ENCODE data around the gene COL23A1. TPM values are rescaled to one million over a fixed set of nuclear protein-coding genes. Genes with fewer than 3 reads are reported as not detected.

COL23A1 gene
- total RNA-seq, 1 donor from 2014 or later: 3.5 TPM

DNA sequence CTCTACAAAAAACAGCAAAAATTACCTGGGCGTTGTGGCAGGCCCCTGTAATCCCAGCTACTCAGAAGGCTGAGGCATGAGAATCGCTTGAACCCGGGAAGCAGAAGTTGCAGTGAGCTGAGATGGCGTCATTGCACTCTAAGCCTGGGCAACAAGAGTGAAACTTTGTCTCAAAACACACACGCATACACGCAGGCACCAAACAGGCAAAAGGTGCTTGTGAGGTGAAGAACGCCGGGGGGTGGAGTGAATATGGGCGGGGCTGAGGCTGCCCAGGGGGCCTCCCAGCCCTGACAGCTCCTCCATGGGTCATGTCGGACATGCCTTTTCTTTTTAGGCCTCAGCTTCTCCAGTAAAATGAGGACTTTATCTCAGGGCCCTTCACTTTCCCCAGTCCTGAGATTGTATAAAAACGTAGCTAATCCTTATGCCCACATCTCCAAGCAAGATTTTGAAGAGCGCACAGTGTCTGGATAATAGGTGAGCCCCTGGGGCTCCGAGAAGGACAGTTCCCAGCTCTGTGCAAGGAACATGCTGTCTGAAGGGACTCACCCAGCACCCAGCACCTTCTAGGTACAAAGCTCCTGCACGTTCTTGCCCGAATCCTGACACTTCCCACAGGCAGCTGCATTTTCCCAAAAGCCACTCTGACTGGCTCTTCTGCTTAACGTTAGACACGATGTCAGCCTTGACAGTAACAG is 168.3 kb downstream of the COL23A1 start:
- DNase-seq (ENCODE audit: low spot score): no peak

DNA sequence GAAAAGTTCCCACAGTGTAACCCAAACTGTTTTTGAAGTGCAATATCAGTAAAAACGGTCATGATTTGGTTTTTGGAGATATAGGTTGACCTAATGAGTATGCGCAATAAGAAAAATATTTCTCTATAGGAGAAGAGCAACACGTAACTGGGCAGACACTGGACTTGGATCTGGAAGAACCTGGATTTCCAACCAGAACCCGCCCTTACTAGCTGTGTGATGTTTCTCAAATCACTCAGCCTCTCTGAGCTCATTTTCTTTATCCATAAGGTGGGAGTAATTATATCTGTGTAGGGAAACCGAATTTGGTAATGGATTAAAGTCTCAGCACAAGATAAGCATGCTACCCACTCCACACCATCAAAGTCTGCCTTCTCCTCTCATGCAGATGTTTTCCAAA is 169.1 kb downstream of the COL23A1 start:
- DNase-seq (ENCODE audit: low spot score): no peak

DNA sequence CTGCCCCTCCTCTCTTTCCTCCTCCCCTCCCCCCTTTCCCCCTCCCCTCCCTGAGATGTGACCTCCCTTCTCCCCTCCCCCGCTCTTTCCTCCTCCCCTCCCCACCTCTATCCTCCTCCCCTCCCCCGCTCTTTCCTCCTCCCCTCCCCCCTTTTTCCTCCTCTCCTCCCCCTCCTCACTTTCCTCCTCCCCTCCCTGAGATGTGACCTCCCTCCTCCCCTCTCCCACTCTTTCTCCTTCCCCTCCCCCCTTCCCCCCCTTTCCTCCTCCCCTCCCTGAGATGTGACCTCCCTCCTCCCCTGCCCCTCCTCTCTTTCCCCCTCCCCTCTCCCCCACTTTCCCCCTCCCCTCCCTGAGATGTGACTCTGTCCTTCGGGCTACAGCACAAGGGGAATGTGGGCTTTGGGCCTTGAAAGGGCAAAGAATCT is 169.8 kb downstream of the COL23A1 start:
- DNase-seq (ENCODE audit: low spot score): no peak

DNA sequence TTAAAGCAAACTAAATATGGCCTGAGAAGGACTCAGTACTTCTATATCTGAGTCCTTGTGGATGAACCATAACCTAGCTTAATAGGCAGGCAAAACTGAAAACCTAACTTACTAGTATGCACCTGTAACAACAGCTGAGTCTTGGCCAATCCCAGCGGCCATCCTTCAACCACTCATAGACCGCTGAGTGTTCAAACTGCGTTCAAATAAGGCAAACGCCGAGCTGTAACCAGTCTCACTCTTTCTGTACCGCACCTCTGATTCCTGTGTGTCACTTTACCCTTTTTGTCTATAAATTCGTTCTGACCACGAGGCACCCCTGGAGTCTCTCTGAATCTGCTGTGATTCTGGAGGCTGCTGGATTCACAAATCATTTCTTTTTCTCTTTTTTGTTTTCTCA is 170.5 kb downstream of the COL23A1 start:
- no peak for DNase-seq (ENCODE audit: low spot score)

DNA sequence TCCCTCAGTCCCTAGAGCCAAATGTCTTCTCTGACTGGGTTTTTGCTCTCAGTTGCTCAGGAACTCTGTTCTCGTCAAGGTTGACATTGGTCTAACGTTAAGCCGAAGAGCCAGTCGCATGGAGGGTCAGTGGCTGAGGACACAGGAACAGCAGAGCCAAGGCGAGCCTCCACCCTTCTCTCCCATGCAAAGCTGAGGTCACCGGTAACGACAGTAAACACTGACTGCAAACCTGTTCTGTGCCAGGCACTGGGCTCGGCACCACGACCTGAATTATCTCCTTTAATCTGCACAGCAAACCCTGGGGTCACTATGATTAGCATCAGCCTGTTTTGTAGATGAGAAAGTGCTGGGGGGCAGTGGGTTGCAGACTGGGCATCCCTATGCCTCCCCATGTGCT is 171.0 kb downstream of the COL23A1 start:
- DNase-seq (ENCODE audit: low spot score): no peak

DNA sequence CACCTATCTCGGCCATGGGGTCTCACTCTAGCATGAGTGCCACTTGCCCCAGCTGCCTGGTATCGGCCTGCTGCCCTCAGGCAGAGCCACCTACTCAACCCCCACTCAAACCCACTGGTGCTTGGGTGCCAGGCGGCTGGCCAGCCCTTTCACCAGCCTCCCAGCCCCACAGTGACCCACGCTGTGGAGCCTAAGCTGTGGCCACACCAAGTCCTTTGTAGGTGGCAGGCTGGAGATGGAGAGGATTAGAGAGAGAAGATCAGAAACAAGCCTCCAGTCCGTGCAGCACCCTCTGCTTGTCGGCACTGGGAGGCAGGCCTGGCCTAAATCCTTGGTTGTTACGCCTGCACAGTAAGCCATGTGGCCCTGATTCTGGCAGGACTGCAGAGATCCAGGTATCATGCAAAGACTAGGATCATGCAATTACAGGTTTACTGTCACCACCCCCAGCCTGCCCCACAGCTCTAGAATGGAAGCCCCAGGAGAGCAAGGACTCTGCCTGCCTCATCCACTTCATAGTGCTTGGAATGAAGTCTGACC is 171.7 kb downstream of the COL23A1 start:
- DNase-seq (ENCODE audit: low spot score): no peak

DNA sequence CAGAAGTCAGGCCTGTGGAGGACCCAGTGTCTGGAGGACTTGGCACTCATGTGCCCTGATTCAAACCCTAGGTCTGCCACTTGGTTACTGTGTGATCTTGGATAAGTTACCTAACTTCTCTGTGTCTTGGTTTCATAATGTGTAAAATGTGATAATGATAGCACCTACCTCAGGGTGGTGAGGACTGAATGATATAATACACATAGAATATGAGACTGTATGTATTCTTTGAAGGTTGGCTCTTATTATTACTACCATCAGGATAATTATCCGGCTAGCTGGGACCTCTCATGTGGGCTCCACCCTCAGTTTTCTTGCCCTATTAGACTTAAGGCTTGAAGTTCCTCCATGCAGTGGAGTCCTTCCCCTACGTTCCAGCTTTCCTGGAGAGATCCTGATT is 172.2 kb downstream of the COL23A1 start:
- DNase-seq (ENCODE audit: low spot score): no peak

DNA sequence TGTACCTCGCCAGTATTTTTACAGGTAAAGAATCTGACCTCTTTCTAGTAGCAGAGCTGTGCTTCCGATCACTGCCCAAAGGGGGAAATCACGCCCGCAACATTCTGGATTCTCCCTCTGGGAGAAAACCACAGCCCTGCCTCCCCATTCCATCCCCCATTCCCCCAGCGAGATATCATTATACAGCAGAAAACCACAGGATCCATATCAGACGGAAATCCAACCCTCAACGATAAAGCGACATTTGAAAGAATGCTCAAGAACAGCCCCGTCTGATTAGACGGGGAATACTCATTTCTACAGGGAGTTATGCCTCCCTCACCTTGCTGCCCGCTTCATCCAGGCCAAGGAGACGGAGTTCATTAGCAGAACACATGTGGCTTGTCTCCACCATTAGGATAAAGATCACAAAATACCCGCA is 172.8 kb downstream of the COL23A1 start:
- no peak for DNase-seq (ENCODE audit: low spot score)

DNA sequence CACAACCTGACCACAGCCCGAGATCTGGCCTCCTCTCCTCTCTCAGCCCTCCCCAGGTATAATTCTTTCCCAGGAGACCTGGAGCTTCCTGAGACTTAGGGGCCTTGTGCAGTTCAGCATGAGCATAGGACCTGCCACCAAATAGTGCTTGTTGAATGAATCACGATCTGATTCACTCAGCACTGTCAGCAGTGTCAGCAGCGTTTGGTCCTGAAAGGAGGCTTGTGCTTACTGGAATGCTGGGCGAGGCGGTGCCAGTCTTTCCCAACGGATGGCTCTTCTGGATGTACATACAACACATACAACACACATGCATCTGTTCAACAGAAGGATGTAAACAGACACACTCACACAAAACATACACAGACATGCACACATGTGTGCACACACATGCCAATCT is 173.3 kb downstream of the COL23A1 start:
- DNase-seq (ENCODE audit: low spot score): no peak

DNA sequence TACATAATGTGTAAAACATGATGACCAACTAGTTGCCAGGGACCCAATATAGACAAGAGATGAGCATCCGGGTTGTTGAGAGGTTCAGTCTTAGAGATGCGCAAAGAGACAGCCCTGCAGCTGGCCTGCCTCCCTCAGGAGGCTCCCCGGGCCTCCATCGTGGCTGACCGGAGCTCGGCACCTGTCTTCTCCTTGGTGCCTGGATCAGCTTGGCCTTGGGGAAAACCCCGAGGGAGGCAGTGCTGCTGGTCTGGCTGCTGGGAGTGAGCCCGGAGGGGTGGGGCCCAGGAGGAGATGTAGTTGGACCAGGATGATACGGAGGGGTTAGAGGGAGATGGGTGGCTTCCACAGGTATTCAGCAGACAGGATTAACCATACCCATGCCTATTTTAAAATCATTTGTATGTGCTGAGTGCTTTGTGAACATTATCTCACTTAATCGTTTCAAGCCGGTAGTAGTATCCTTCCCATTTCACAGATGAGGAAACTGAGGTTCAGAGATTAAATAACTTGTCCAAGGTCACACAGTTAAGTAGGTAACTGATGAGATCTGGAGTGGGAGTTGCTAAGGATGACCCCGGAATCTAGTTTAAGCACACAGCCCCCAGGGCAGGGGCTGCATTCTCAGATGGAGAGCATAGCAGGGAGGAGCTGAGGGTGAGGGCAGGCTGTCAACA is 173.8 kb downstream of the COL23A1 start:
- DNase-seq (ENCODE audit: low spot score): no peak

DNA sequence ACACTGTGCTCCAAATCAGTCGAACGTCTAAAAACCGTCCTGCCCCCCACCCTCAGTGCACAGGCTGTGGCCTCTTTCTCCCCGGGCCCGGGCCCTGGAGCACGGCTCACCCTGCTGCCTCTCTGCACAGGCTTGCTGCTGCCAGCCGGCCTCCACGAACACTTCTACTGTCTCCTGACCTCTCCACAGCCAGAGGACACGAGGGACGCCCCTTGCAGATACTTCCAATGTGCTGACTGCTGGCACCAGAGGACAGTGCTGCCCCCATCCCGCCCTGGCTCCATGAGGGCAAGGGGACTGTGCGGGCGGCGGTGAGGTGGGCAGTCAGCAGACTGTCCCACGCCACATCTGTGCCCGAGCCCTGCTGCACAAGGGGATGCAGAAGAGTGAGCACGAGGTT is 174.8 kb downstream of the COL23A1 start:
- DNase-seq (ENCODE audit: low spot score): no peak

DNA sequence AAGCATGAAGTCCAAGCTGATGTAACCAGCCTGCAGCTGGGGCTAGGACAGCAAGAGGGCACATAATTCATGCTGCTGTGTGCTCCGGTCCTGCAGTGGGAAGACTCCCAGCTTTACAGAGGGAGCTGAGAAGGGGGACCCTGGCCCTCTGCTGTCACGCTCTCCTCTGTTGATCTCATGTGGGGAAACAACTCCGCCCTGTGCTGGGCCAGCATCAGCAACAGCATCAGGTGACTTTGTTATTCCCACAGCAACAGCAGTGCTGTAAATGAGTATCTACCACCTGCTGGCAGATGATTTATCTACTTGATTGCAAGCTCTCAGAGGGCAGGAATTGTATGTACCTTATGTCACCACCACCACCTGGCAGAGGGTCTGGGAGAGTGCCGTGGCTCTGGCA is 176.2 kb downstream of the COL23A1 start:
- DNase-seq (ENCODE audit: low spot score): no peak

DNA sequence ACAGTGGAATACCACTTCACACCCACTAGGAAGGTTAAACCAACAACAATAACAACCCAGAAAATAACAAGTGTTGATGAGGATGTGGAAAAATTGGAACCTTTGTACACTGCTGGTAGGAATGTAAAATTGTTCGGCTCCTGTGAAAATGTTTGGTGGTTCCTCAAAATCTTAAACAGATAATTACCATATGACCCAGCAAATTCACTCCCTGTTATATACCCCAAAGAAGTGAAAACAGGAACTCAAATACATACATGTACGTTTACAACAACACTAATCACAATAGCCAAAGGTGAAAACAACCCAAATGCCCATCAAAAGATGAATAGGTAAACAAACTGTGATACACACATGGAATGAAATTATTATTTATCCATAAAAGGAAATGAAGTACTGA is 179.1 kb downstream of the COL23A1 start:
- DNase-seq (ENCODE audit: low spot score): no peak

DNA sequence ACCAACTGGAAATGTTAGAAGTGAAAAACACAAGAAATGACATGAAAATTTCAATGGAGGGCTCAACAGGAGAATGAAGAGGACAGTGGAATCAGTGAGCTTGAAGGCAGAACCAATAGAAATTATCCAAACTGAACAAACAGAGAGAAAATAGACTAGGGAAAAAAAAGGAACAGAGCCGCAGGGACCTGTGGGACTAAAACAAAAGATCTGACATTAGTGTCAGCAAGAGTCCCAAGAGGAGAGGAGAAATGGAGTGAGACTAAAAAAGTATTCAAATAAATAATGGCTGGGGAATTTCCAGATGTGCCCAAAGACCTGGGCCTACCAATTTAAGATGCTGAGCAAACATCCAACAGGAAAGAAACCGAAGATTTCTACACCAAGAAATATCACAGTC is 182.5 kb downstream of the COL23A1 start:
- no peak for DNase-seq (ENCODE audit: low spot score)

DNA sequence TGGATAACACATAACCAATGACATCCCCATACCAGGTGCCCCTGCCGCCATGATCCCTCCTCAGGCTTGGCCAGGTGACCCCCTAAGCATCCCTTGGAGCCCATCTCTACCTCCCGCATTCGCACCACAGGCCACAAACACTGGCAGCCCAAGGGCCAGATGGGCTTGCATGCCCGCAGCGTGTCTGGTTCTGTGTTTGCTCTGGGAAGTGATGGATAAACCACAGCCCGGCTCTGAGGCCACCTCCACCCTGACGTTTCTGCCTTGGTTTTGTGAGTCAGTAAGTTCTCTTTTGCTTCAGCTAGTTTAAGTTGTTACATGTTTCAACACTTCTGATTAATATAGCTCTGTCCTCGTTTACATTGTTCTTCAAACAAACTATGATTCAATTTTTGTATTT is 185.2 kb downstream of the COL23A1 start:
- no peak for DNase-seq (ENCODE audit: low spot score)

DNA sequence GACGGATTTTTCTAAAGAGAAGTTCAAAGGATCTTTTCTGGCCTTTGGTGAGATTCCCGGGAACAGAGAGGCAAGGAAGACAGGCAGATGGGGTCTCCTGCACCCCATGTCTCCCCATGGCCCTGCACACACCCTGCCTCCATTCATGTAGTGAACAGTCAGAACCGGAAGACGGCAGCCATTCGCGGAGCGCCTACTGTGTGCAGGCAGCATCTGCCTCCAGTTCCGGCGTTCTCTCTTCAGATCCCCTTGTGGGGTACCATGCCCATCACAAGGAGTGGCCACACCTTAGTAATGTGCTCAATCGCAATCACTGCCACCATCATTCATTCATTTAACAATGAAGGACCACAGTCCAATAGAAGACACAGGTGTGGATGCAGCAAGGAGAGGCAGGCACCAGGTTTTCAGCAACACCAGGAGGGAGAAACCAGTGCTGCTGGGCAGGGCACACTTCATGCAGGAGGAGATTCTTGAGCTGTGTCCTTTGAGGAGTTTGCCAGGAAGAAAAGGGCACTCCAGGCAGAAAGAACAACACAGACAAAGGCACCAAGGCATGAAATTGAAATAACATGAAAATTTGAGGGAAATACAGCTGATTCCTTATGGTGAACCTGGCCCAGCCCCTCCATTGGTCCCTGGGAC is 186.1 kb downstream of the COL23A1 start:
- no peak for DNase-seq (ENCODE audit: low spot score)

DNA sequence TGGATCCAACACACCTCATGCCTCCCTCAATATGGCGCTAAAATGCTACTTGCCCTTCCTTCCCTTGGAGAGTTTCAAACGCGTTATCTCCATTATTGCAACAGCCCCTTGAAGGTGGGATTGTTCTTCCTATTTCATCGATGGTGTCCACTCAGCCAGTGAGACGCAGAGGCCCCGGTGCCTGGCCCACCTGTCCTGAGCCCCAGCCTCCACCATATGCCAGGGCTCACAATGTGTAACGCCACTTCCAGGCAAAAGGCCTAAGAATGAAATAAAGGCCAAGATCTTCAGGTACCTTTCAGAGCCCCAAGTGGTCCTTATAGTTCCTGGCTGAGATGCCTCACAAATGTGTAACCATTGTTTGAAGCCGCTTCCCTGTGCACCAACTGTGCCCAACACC is 186.8 kb downstream of the COL23A1 start:
- no peak for DNase-seq (ENCODE audit: low spot score)

DNA sequence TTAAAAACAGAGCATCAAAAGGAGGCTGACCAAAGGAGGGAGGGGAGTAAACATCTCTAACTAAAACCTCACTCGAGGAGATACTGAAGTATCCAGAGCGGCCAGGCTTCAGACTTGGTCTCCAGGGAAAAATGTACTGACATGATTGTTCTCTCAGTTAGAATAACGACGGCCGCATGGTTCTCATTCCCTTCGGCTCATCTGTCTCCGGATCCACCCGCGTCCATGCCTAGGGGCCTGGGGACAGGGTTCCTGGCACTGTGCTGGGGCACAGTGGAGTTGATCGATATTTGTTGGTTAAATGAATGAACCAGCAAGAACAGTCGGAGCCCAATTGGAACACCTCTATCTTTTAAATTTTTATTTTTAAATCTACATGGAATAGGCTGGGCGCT is 190.5 kb downstream of the COL23A1 start:
- no peak for DNase-seq (ENCODE audit: low spot score)

DNA sequence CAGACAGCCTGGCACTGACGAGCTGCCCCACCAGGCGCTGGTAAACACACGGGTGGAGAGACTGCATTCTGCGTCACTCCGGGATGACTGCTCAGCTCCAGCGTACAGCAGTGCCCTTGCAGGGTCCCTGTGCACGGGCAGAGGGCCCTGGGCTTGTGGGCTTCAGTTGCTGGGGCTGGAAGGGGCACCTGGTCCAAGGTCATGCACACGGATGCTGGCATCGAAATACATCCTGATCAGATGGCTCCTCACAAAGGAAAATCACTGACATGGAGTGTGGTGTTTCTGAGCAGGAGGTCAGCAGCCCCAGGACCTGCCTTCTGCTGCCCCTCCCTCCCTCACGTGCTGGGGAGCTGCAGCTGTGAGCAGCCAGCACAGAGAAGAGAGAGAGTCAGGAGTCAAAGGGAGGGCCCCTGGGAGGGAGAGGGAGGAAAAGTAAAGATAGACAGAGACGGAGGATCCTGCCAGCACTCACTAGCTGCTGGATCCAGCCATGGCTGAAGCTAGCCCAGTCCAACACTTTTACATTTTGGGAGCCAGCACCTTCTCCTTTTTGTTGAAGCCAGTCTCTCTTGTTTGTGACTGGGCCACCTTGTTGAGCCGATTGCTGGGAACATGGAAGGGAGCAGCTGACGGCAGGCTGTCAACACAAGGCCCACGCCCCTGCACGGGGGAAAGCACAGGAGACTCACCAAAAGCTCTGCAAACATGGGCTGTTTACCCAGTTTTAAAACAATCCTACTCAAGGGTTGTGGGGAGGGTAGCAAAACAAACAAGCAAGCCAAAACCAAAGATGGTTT is 191.1 kb downstream of the COL23A1 start:
- DNase-seq (ENCODE audit: low spot score): no peak

DNA sequence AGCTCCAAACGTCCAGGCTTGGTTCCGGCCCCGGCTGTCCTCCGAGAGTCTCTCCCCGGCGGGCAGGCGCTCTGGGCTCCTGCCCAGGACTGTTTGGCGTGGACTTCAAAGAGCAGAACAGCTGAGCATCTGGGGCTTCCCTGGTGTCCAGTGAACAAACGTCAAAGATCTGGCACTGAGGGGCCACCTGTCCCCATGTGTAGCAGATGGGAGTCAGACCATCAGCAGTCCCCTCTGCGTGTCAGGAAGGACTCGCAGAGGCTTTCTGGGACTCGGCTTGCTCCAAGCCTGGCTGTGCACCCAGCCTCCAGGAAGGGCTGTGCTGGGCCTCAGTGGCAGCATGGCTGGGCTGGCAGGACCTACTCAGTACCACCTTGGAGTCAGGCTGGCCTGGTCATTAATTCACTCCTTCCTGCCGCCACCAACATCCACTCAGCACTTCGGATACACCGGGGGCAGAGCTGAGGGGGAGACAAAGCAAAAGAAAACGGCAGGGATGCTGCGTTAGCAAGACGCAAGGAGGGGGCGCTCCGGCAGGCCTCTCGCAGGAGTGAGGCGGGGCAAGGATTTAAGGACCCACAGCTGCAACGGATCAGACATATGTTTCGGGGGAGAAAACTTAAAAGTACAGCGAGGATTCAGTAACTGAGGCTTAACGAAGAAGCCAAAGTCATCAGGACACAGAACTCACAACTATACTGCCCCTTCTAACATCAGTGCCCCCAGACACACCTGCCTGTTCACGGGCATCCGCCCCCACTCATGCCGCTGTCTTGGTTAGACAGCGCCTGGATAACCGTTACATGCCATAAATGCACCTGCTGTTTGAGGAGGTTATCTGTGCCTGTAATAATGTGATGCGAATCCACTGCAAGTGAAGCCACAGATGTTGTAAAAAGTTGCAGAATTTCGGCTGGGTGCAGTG is 193.1 kb downstream of the COL23A1 start:
- DNase-seq (ENCODE audit: low spot score): no peak

DNA sequence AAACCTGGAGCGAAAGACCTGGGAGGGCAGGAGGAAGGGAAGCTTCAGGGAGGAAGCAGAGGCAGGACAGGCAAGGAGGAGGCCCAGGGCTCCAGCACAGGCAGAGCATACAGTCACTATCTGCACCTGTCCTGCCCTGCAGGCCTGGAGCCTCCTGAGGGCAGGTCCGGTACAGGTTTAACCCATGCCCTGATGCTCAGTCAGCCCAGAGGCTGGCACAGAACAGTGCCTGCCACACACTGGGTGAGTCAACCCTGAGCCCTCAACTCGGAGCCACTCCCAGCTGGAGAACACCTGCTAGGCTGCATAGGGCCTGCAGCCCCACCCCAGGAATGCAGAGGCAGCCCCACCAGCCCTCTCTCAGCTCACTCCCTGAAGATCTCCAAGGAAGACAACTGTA is 196.1 kb downstream of the COL23A1 start:
- DNase-seq (ENCODE audit: low spot score): no peak
